ENCODE results near the gene KCNJ6. TPM values are rescaled to one million over a fixed set of nuclear protein-coding genes. Genes with fewer than 3 reads are reported as not detected.

KCNJ6 gene
- total RNA-seq, 1 donor from 2014 or later: 0.52 TPM

DNA sequence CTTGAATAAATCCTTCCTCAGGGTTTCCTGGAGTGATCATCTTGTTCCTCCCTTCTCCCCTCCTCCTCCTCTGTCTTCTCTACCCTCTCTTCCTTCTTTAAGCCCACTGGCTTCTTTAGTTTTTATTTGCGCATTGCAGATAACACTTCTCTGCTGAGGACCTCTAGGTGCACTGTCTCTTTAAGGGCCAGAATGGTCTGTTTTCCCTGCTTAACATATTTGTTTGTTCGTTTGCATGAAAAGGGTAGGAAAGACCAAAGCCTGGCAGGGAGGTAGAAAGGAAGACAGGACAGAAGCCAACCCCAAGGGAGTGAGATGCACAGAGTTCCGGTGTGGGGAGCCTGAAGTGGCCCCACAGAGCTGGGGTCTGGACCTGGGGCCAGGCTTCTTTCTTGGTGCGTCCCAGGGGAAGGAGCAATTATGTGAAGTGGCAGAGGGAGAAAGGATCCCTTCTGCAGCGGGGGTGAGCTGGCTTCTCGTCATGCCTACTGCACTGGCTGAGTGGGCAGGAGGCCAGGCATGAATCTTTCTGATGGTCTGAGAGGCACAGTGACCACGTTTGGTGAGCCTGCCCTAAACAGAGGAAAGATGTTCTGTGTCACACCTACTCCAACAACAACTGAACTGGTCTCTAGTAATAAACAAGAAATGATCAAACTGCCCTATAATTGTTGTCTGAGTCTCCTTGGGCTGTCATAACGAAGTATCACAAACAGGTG, 232.7 kb downstream of the KCNJ6 start:
- Histone ChIP-seq H3K27ac (ENCODE audit: low read depth, low read length) (no peak overlapping the region), H3K36me3 (ENCODE audit: control insufficient read depth in 3 of 3, insufficient read depth in 3 of 3, low read length in 3 of 3) (no peaks in the 10 kb centered on the region), H3K27me3 (ENCODE audit: control insufficient read depth in 3 of 3, insufficient read depth in 3 of 3, low read length in 3 of 3) (no peaks in the 10 kb centered on the region), H3K4me3 (ENCODE audit: low read length in 3 of 3) (no peak overlapping the region), H3K4me1 (ENCODE audit: control insufficient read depth in 3 of 3, insufficient read depth in 3 of 3, low read length in 3 of 3) (peaks cover 0 to 2% (median 0%) of the 10 kb centered on the region in 3 donors), H3K9ac (ENCODE audit: low read depth in 1 of 3, low read length in 3 of 3) (no peak overlapping the region), H3K9me3 (ENCODE audit: control insufficient read depth in 3 of 3, low read length in 3 of 3) (no peaks in the 10 kb centered on the region)

DNA sequence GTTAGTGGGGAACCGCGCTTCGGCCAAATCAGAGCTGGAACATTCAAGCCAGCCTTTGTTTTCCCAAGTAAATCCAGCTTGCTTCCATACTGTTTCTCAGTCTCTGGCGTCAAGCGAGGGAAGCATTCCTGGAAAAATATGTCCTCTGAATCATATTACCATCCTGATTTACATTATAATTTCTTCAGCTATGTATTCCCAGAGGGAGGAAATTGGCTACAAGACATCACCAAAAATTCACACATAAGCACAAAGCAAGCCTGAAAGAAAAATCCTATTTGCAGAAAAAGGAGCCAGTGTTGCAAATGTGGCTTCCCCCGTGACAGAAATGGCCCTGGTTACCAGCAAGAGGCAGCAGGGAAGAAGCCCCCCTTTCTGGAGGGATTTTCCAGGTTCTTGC, 233.3 kb downstream of the KCNJ6 start:
- H3K27ac ChIP-seq (ENCODE audit: low read depth, low read length): no peak overlapping the region

DNA sequence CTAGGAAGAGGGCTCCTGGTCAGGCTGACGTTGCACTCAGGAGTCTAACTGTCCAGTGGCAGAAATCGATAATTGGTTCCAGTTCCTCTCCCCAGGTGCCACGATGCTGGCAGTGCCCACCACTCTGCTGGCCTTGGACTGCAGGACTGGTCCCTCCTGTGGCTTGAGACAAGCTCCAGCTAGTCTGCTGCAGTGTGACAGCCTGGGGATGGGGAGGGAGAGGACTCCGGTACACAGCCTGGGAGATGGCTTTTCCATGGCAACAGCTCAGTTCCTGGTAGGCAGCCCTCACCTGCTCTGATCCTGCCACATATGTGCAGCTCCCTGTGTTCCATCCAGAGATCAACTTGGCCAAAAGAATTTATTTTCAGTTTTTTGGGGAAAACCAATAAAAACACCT, 239.3 kb downstream of the KCNJ6 start:
- H3K9ac ChIP-seq (ENCODE audit: low read depth in 1 of 3, low read length in 3 of 3): no peak overlapping the region
- H3K9me3 ChIP-seq (ENCODE audit: control insufficient read depth in 3 of 3, low read length in 3 of 3): no peaks in the 10 kb centered on the region
- H3K27ac ChIP-seq (ENCODE audit: low read depth, low read length): no peak overlapping the region
- no peak overlapping the region for H3K4me3 ChIP-seq (ENCODE audit: low read length in 3 of 3)
- H3K36me3 ChIP-seq (ENCODE audit: control insufficient read depth in 3 of 3, insufficient read depth in 3 of 3, low read length in 3 of 3): no peaks in the 10 kb centered on the region
- peaks cover 0 to 6% (median 2%) of the 10 kb centered on the region in 3 donors for H3K4me1 ChIP-seq (ENCODE audit: control insufficient read depth in 3 of 3, insufficient read depth in 3 of 3, low read length in 3 of 3)
- peaks cover 0 to 14% (median 0%) of the 10 kb centered on the region in 3 donors for H3K27me3 ChIP-seq (ENCODE audit: control insufficient read depth in 3 of 3, insufficient read depth in 3 of 3, low read length in 3 of 3)

More for the DNA sequence above, 233.3 kb downstream of the KCNJ6 start:
- H3K27me3 ChIP-seq (ENCODE audit: control insufficient read depth in 3 of 3, insufficient read depth in 3 of 3, low read length in 3 of 3): no peaks in the 10 kb centered on the region
- H3K9ac ChIP-seq (ENCODE audit: low read depth in 1 of 3, low read length in 3 of 3): no peak overlapping the region
- no peak overlapping the region for H3K4me3 ChIP-seq (ENCODE audit: low read length in 3 of 3)
- no peaks in the 10 kb centered on the region for H3K9me3 ChIP-seq (ENCODE audit: control insufficient read depth in 3 of 3, low read length in 3 of 3)
- H3K4me1 ChIP-seq (ENCODE audit: control insufficient read depth in 3 of 3, insufficient read depth in 3 of 3, low read length in 3 of 3): peaks cover 0 to 2% (median 0%) of the 10 kb centered on the region in 3 donors
- no peaks in the 10 kb centered on the region for H3K36me3 ChIP-seq (ENCODE audit: control insufficient read depth in 3 of 3, insufficient read depth in 3 of 3, low read length in 3 of 3)

GRCh38 chr21:37675202-37675801, 241.0 kb downstream of the KCNJ6 start:
- peak overlapping the region in 1 of 3 donors; percentile 32 for H3K4me3 ChIP-seq (ENCODE audit: low read length in 3 of 3)
- H3K4me1 ChIP-seq (ENCODE audit: control insufficient read depth in 3 of 3, insufficient read depth in 3 of 3, low read length in 3 of 3): peaks cover 0 to 6% (median 0%) of the 10 kb centered on the region in 3 donors
- no peak overlapping the region for H3K9ac ChIP-seq (ENCODE audit: low read depth in 1 of 3, low read length in 3 of 3)

GRCh38 chr21:37673801-37674575, 242.3 kb downstream of the KCNJ6 start:
- Histone ChIP-seq H3K4me3 (ENCODE audit: low read length in 3 of 3) (no peak overlapping the region), H3K4me1 (ENCODE audit: control insufficient read depth in 3 of 3, insufficient read depth in 3 of 3, low read length in 3 of 3) (peaks cover 0 to 6% (median 0%) of the 10 kb centered on the region in 3 donors), H3K27me3 (ENCODE audit: control insufficient read depth in 3 of 3, insufficient read depth in 3 of 3, low read length in 3 of 3) (peaks cover 0 to 14% (median 0%) of the 10 kb centered on the region in 3 donors), H3K27ac (ENCODE audit: low read depth, low read length) (no peak overlapping the region), H3K36me3 (ENCODE audit: control insufficient read depth in 3 of 3, insufficient read depth in 3 of 3, low read length in 3 of 3) (no peaks in the 10 kb centered on the region), H3K9ac (ENCODE audit: low read depth in 1 of 3, low read length in 3 of 3) (no peak overlapping the region), H3K9me3 (ENCODE audit: control insufficient read depth in 3 of 3, low read length in 3 of 3) (no peaks in the 10 kb centered on the region)

More at GRCh38 chr21:37675202-37675801, 241.0 kb downstream of the KCNJ6 start:
- Histone ChIP-seq H3K27me3 (ENCODE audit: control insufficient read depth in 3 of 3, insufficient read depth in 3 of 3, low read length in 3 of 3) (peaks cover 0 to 14% (median 0%) of the 10 kb centered on the region in 3 donors), H3K27ac (ENCODE audit: low read depth, low read length) (no peak overlapping the region), H3K9me3 (ENCODE audit: control insufficient read depth in 3 of 3, low read length in 3 of 3) (no peaks in the 10 kb centered on the region), H3K36me3 (ENCODE audit: control insufficient read depth in 3 of 3, insufficient read depth in 3 of 3, low read length in 3 of 3) (no peaks in the 10 kb centered on the region)

- peaks cover 0 to 6% (median 2%) of the 10 kb centered on the region in 3 donors for H3K4me1 ChIP-seq (ENCODE audit: control insufficient read depth in 3 of 3, insufficient read depth in 3 of 3, low read length in 3 of 3)
- no peak overlapping the region for H3K4me3 ChIP-seq (ENCODE audit: low read length in 3 of 3)
- H3K27me3 ChIP-seq (ENCODE audit: control insufficient read depth in 3 of 3, insufficient read depth in 3 of 3, low read length in 3 of 3): peaks cover 0 to 14% (median 0%) of the 10 kb centered on the region in 3 donors
- H3K9ac ChIP-seq (ENCODE audit: low read depth in 1 of 3, low read length in 3 of 3): no peak overlapping the region
- H3K9me3 ChIP-seq (ENCODE audit: control insufficient read depth in 3 of 3, low read length in 3 of 3): no peaks in the 10 kb centered on the region
- H3K36me3 ChIP-seq (ENCODE audit: control insufficient read depth in 3 of 3, insufficient read depth in 3 of 3, low read length in 3 of 3): no peaks in the 10 kb centered on the region
- no peak overlapping the region for H3K27ac ChIP-seq (ENCODE audit: low read depth, low read length)
These were observed 244.9 kb downstream of the KCNJ6 start for GRCh38 chr21:37671381-37671780.

GRCh38 chr21:37670883-37671282, 245.4 kb downstream of the KCNJ6 start:
- H3K36me3 ChIP-seq (ENCODE audit: control insufficient read depth in 3 of 3, insufficient read depth in 3 of 3, low read length in 3 of 3): no peaks in the 10 kb centered on the region
- no peaks in the 10 kb centered on the region for H3K9me3 ChIP-seq (ENCODE audit: control insufficient read depth in 3 of 3, low read length in 3 of 3)
- H3K27me3 ChIP-seq (ENCODE audit: control insufficient read depth in 3 of 3, insufficient read depth in 3 of 3, low read length in 3 of 3): peaks cover 0 to 12% (median 0%) of the 10 kb centered on the region in 3 donors
- H3K4me1 ChIP-seq (ENCODE audit: control insufficient read depth in 3 of 3, insufficient read depth in 3 of 3, low read length in 3 of 3): peaks cover 0 to 7% (median 4%) of the 10 kb centered on the region in 3 donors
- H3K4me3 ChIP-seq (ENCODE audit: low read length in 3 of 3): no peak overlapping the region
- H3K9ac ChIP-seq (ENCODE audit: low read depth in 1 of 3, low read length in 3 of 3): no peak overlapping the region
- H3K27ac ChIP-seq (ENCODE audit: low read depth, low read length): no peak overlapping the region

DNA sequence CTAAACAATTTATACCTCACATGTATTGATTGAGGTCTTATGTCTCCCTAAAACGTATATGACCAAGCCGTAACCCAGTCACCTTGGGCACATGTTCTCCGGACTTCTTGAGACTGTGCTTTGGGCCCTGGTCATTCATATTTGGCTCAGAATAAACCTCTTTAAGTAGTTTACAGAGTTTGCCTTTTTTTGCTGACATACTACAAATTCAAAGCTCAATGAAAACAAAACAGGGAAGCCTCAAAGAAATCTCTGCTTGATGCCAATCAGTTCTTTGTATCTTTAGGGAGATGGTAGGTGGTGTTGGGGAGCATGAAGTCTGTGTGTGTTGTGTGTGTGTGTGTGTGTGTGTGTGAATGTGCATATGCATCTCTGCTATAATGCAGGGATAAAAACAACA, 247.0 kb downstream of the KCNJ6 start:
- H3K9me3 ChIP-seq (ENCODE audit: control insufficient read depth in 3 of 3, low read length in 3 of 3): no peaks in the 10 kb centered on the region
- H3K36me3 ChIP-seq (ENCODE audit: control insufficient read depth in 3 of 3, insufficient read depth in 3 of 3, low read length in 3 of 3): no peaks in the 10 kb centered on the region
- H3K4me1 ChIP-seq (ENCODE audit: control insufficient read depth in 3 of 3, insufficient read depth in 3 of 3, low read length in 3 of 3): peaks cover 0 to 7% (median 3%) of the 10 kb centered on the region in 3 donors
- H3K27ac ChIP-seq (ENCODE audit: low read depth, low read length): no peak overlapping the region
- no peak overlapping the region for H3K4me3 ChIP-seq (ENCODE audit: low read length in 3 of 3)
- H3K27me3 ChIP-seq (ENCODE audit: control insufficient read depth in 3 of 3, insufficient read depth in 3 of 3, low read length in 3 of 3): peaks cover 0 to under 1% (median 0%) of the 10 kb centered on the region in 3 donors
- no peak overlapping the region for H3K9ac ChIP-seq (ENCODE audit: low read depth in 1 of 3, low read length in 3 of 3)

DNA sequence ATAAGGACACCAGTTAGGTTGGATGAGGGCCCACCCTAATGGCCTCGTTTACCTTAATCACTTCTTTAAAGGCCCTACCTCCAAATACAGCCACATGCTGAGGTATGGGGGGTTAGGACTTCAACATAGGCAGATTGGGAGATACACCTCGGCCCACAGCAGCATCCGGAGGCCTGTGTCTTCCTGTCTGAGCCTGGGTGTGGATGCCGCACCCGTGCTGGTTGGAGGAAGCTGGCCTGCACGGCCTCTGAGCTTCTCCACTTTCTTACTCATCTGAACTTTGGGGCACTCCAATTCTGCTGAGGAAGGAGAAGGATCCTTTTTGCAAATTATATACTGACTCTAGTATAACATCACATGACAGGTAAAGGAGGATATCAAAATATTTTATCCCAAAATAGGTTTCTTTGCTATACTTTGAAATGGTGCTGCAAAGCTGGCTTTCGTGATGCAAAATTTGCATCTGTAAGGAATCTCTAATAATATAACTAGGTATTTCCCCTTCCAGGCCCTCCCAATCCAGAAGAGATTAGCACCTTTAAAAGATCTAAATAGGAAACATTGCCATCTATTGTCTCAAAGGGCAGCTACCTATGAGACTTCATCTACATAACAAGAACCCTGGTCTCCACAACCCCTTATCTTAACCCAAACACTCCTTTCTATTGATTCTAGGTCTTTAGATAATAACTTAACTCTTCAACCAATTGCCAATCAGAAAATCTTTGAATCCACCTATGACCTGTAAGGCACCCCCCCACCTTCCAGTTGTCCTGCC, 247.6 kb downstream of the KCNJ6 start:
- no peak overlapping the region for H3K4me3 ChIP-seq (ENCODE audit: low read length in 3 of 3)
- H3K27me3 ChIP-seq (ENCODE audit: control insufficient read depth in 3 of 3, insufficient read depth in 3 of 3, low read length in 3 of 3): no peaks in the 10 kb centered on the region
- peaks cover 0 to 7% (median 3%) of the 10 kb centered on the region in 3 donors for H3K4me1 ChIP-seq (ENCODE audit: control insufficient read depth in 3 of 3, insufficient read depth in 3 of 3, low read length in 3 of 3)
- H3K27ac ChIP-seq (ENCODE audit: low read depth, low read length): no peak overlapping the region
- no peaks in the 10 kb centered on the region for H3K9me3 ChIP-seq (ENCODE audit: control insufficient read depth in 3 of 3, low read length in 3 of 3)
- H3K9ac ChIP-seq (ENCODE audit: low read depth in 1 of 3, low read length in 3 of 3): no peak overlapping the region
- no peaks in the 10 kb centered on the region for H3K36me3 ChIP-seq (ENCODE audit: control insufficient read depth in 3 of 3, insufficient read depth in 3 of 3, low read length in 3 of 3)

All from skeletal muscle tissue (tissue), 4 donors.